Stomach (tissue), 4 donors: ENCODE measurements around the gene CA7.

Experiments
- EP300 ChIP-seq: sonication (generic); formaldehyde crosslinking; IDR thresholded peaks from one replicate; pipeline ENCODE4 v1.6.1; 2017; ENCODE audit warnings: antibody characterized with exemption
- POLR2A ChIP-seq, 4 donors: fragments of 450-650 bp; IDR thresholded peaks; one replicate each; pipeline ENCODE4 v1.6.1; 2016; ENCODE audit warnings: antibody characterized with exemption in 4 of 4, control low read depth in 2 of 4, mild to moderate bottlenecking in 1 of 4, moderate library complexity in 1 of 4
- POLR2AphosphoS5 ChIP-seq, 3 donors: sonication (generic); formaldehyde crosslinking; IDR thresholded peaks; one replicate each; pipeline ENCODE4 v1.6.1; 2016; ENCODE audit warnings: antibody characterized with exemption in 3 of 3
- TF ChIP-seq, protein P1 (sequence below), 7 experiments: fragments of 450-650 bp in 4 of 7; fragments of 200-600 bp in 3 of 7; sonication (generic) in 3 of 7; IDR thresholded peaks; one replicate each; pipeline ENCODE4 v1.5.1; 2016 to 2019; ENCODE audit warnings: antibody characterized with exemption in 7 of 7, control low read depth in 2 of 7, mild to moderate bottlenecking in 1 of 7

DNA sequence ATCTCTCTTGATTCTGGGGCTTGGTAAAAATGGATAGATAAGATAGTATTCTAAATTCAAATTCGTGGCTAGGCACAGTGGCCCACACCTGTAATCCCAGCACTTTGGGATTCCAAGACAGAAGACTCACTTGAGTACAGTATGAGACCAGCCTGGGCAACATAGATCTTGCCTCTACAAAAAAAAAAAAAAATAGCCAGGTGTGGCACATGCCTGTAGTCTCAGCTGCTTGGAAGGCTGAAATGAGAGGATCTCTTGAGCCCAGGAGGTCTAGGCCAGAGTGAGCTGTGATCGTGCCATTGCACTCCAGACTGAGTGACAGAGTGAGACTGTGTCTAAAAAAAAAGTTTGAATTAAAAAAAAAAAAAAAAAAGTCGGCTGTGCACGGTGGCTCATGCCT lies 45.4 kb downstream of the CA7 start:
- TF ChIP-seq, protein P1, sequence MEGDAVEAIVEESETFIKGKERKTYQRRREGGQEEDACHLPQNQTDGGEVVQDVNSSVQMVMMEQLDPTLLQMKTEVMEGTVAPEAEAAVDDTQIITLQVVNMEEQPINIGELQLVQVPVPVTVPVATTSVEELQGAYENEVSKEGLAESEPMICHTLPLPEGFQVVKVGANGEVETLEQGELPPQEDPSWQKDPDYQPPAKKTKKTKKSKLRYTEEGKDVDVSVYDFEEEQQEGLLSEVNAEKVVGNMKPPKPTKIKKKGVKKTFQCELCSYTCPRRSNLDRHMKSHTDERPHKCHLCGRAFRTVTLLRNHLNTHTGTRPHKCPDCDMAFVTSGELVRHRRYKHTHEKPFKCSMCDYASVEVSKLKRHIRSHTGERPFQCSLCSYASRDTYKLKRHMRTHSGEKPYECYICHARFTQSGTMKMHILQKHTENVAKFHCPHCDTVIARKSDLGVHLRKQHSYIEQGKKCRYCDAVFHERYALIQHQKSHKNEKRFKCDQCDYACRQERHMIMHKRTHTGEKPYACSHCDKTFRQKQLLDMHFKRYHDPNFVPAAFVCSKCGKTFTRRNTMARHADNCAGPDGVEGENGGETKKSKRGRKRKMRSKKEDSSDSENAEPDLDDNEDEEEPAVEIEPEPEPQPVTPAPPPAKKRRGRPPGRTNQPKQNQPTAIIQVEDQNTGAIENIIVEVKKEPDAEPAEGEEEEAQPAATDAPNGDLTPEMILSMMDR (IDR thresholded peaks at IDR 0.05), result no peak
- TF ChIP-seq POLR2A (IDR thresholded peaks at IDR 0.05) (no peak), EP300 (no peak), POLR2AphosphoS5 (IDR thresholded peaks at IDR 0.05) (no peak)
